Measurements from ENCODE around the gene PSMD12.
"Not testable (repeated sequence)": the region's sequence is repeated elsewhere in the genome, so short reads cannot be mapped to it uniquely, and the experiment has no call there.

PSMD12 gene

DNA sequence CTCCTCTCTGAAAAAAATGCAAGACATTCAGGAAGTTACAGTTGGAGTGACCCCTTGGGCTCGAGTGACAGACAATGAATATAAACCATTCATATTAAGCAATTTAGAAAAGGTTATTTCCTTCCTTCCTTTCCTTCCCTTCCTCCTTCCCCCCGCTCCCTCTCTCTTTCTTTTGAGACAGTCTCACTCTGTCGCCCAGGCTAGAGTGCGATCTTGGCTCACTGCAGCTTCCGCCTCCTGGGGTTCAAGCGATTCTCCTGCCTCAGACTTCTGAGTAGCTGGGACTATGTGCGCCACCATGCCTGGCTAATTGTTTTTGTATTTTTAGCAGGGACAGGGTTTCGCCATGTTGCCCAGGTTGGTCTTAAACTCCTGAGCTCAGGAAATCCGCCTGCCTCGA lies 13.2 kb downstream of the PSMD12 start:
- no peak for DNase-seq

GRCh38 chr17:67349420-67349819 lies 17.0 kb downstream of the PSMD12 start:
- no peak for DNase-seq

DNA sequence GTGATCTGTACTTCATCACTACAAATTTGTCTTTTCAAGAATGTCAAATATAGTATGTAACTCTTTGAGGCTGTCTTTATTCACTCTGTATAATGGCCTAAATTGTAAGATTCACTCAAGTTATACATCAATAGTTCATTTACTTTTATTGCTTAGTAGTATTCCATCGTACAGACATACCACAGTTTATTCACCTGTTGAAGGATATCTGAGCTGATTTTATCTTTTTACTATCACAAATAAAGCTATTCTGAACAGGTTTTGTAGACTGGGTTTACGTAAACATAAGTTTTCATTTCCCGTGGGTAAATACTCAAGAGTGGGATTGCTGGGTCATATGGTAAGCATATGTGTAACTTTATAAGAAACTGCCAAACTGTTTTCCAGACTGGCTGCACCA lies 18.6 kb downstream of the PSMD12 start:
- DNase-seq: no peak

GRCh38 chr17:67343237-67343636 lies 23.1 kb downstream of the PSMD12 start:
- DNase-seq: no peak

DNA sequence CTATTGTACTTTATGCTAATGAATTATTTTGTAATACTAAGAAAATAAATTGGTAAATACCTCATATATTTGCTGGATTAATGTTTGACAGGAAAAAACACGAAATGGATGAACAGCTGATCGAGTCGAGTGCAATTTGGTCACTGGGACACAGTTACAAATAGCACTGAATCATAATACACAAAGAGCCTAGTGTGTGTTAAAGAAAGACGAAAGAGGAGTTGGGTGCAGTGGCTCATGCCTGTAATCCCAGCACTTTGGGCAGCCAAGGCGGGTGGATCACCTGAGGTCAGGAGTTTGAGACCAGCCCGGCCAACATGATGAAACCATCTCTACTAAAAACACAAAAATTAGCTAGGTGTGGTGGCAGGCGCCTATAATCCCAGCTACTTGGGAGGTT lies 28.0 kb downstream of the PSMD12 start:
- not testable (repeated sequence) for DNase-seq

GRCh38 chr17:67336859-67337258 lies 29.5 kb downstream of the PSMD12 start:
- no peak for DNase-seq

DNA sequence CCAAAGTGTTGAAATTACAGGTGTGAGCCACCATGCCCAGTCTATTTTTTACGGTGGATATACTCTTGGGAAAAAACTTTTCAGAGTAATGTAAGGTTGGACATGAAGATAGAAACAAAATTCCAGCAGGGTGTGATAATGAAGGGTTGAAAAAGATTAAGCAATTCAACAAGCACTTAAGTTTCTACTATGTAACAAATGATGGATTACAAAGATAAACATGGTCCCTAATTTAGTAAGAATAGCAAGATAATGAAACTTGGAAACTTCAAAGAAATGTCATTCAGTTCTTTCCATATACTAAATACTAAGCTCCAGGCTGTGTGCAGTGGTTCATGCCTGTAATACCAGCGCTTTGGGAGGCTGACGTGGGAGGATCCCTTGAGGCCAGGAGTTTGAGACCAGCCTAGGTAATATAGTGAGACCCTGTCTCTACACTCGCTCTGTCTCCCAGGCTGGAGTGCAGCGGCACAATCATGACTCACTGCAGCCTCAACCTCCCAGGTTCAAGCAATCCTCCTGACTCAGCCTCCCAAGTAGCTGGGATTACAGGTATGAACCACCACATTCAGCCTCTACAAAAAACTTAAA lies 31.0 kb downstream of the PSMD12 start:
- DNase-seq: no peak

DNA sequence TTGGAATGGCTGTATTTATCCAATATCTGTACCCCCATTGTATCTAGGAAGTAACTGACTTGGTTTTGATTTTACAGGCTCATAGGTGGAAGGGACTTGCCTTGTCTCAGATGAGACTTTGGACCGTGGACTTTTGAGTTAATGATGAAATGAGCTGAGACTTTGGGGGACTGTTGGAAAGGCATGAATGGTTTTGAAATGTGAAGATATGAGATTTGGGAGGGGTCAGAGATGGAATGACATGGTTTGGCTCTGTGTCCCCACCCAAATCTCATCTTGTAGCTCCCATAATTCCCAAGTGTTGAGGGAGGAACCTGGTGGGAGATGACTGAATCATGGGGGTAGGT lies 34.2 kb downstream of the PSMD12 start:
- not testable (repeated sequence) for DNase-seq

DNA sequence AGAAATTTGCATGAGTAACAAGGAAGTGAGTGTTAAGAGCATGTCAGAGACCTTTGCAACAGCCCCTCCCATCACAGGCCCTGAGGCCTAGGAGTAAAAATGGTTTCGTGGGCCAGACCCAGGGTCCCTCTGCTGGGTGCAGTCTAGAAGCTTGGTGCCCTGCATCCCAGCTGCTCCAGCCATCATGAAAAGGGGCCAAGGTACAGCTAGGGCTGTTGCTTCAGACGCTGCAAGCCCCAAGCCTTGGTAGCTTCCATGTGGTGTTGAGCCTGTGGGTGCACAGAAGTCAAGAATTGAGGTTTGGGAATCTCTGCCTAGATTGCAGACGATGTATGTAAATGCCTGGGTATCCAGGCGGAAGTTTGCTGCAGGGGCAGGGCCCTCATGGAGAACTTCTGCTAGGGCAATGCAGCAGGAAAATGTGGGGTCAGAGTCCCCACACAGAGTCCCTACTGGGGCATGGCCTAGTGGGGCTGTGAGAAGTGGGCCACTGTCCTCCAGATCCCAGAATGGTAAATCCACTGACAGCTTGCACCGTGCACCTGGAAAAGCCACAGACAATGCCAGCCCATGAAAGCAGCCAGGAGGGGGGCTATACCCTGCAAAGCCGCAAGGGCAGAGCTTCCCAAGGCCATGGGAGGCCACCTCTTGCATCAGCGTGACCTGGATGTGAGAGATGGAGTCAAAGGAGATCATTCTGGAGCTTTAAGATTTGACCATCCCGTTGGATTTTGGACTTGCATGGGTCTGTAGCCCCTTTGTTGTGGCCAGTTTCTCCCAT lies 34.8 kb downstream of the PSMD12 start:
- not testable (repeated sequence) for DNase-seq

GRCh38 chr17:67328026-67328425 lies 38.4 kb downstream of the PSMD12 start:
- no peak for DNase-seq

- not testable (repeated sequence) for DNase-seq
These were observed 39.2 kb downstream of the PSMD12 start for GRCh38 chr17:67326959-67327745.

- DNase-seq: no peak
These were observed 39.9 kb downstream of the PSMD12 start for GRCh38 chr17:67326440-67326839.

DNA sequence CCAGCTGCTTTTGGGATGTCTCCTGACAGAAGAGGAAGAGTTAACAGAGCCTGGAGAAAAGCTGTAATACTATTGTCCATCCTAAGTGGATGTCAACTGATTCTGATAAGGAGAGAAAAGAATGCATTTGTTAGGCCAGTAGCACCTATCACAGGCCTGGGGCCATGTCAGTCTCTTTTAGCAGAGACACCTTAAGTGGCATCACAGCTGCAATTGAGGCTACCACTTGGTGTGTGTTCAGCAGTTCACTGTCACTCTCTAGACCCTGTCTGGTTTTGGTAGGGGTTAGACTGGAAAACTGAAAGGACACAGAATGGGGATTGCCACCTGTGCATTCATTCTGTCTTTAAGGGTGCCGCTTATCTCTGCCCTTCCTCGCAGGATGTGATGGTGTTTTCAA lies 42.0 kb downstream of the PSMD12 start:
- no peak for DNase-seq

DNA sequence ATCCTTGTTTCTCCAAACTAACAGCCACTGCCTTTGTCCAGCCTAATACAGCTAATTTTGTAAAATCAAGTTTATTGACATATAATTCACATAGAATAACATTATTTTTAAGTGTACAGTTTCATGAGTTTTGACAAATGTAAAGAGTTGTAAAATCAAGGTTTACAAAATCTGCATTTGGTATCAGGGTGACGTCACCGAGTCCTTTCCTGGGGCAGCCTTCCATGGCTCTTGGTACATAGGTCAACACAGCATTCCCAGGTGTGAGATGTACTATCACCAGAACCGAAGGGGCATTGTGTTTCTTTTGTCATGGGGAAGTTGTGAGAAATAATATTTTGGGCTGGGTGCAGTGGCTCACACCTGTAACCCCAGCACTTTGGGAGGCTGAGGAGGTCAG lies 42.9 kb downstream of the PSMD12 start:
- no peak for DNase-seq

DNA sequence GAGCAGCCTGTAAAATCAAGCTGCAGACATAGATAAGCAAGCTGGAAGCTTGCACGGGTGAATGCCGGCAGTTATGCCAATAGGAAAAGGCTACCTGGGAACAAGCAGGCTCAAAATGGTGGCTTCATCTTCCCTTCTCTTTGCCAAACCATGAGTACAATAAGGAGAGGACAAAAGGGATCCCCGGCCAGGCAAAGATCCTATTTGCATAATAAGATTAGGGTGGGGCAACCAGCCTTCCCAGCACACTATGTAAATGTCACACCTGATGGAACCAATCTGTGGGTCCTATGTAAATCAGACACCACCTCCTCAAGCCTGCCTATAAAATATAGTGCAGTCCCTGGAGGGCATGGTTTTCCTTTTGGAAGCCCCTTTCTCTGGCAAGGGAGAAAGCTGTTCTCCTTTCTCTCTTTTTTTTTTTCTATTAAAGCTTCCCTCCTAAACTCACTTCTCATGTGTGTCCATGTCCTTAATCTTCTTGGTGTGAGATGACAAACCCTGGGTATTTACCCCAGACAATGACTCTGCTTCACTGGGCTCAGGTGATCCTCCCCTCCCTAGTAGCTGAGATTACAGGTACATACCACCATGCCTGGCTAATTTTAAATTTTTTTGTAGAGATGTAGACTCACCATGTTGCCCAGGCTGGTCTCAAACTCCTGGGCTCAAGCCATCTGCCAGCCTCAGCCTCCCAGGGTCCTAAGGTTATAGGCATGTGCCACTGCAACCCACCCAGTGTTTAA lies 44.2 kb downstream of the PSMD12 start:
- DNase-seq: peak; percentile 33

- not testable (repeated sequence) for DNase-seq
These were observed 44.9 kb downstream of the PSMD12 start for GRCh38 chr17:67321486-67321885.

DNA sequence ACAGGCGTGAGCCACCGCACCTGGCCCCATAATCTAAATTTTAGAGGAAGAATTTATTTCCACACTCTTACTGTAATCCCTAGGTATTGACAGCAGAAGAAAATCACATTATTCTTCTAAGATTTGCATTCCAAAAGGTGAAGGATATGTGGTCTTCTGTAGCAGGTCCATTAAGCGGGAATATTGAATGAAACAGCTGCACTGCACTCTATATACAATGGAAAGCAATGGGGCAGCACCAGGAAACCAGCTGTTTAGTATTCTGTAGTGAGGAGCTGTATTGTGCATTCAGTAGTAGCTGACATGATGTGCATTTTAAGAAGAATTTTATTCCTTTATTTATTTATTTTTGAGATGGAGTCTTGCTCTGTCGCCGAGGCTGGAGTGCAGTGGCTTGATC lies 49.6 kb downstream of the PSMD12 start:
- no peak for DNase-seq

DNA sequence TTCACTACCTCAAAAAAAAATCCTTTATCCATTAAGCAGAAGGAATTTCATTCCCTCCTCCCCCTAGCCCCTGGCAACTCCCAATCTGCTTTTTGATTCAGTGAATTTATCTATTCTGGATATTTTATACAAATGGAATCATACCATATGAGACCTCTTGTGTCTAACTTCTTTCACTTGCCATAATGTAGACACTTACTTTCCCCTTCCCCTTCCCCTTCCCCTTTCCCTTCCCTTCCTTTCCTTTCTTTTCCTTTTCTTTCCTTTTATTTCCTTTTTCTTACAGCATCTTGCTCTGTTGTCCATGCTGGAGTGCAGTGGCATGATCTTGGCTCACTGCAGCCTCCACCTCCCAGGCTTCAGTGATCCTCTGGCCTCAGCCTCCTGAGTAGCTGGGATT lies 50.5 kb downstream of the PSMD12 start:
- no peak for DNase-seq

DNA sequence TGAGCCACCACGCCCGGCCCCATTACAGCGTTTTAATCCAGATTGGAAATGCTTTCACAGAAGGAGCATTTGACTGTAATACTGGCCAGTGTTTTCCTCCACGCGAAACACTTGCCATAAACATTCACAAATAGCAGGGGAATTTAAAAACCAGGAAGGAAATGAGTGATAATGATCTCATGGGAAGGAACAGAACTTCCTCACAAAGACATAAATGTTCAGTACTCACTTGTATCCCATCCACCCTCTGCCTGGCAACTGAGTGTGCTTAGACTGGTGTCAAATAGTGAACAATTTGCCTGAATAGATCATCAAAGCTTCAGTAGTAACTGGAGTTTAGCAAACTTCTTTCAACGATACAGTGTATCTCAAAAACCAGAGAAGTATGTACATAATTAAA lies 54.1 kb downstream of the PSMD12 start:
- no peak for DNase-seq

- DNase-seq: no peak
These were observed 54.8 kb downstream of the PSMD12 start for GRCh38 chr17:67311575-67311974.

DNA sequence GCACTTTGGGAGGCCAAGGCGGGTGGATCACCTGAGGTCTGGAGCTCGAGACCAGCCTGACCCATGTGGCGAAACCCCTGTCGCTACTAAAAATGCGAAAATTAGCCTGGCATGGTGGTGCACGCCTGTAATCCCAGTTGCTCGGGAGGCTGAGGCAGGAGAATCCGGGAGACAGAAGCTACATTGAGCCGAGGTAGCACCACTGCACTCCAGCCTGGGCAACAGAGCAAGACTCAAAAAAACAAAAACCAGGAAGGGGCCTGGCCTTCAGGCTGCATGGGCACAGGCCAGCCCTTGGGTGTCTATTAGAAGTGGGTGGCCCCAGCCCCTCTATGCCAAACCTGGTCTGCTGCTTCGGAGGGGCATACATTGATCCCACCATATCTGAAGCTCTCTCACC lies 56.0 kb downstream of the PSMD12 start:
- DNase-seq: no peak

DNA sequence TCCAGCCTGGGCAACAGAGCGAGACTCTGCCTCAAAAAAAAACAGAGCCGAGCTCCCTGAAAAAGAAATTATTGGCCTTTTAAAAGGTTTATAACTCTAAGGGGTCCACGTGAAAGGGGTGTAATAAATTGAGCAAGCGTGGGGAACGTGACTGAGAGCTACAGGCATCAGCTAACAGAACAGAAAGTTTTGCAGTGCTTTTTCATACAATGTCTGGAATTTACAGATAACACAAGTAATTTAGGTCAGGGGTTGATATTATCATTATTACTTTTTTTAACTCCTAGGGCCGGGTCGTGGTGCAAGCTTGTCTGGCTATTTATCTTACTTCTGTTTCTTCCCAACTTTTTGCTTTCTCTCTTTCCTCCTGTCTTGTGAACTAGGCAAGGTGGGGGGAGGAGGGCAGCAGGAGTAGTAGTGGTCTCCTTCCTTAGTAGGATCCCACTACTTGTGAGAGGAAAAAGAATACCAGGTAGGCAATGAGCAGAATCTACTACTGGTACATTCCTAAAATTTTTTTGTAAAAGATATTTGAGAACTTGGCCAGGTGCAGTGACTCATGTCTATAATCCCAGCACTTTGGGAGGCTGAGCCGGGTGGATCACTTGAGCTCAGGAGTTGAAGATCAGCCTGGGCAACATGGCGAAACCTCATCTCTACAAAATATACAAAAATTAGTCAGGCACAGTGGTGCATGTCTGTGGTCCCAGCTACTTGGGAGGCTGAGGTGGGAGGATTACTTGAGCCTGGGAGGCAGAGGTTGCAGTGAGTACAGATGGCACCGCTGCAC lies 60.7 kb downstream of the PSMD12 start:
- DNase-seq: not testable (repeated sequence)
